A673 (cell line): ENCODE results near the gene ZNF638. TPM values are rescaled to one million over a fixed set of nuclear protein-coding genes. Genes with fewer than 3 reads are reported as not detected.

ENCODE experiments used
- BruUV-seq: library from RNA; stranded (reverse); fragments of 400-500 nt; replicated peaks from 2 replicates; lab custom pipeline; 2021; lab: Mats Ljungman, UMichigan
- CTCF ChIA-PET: fragments of 300-600 bp; sonication (Branson Sonifier 250); formaldehyde crosslinking; loops from one replicate; lab custom pipeline; 2022; ENCODE audit warnings: antibody characterized with exemption; lab: Charles Lee
- POLR2A ChIA-PET: fragments of 300-600 bp; sonication (Branson Sonifier 250); formaldehyde crosslinking; loops from one replicate; lab custom pipeline; 2022; ENCODE audit warnings: antibody characterized with exemption; ENCODE audit not compliant: low non-redundant PET; lab: Charles Lee
- DNase-seq: peaks from one replicate; pipeline ENCODE4 v3.0.0-alpha.2; 2015; ENCODE audit warnings: low spot score
- H3K27ac ChIP-seq: fragments of 200-600 bp; sonication (generic); 2 replicates; pipeline ENCODE4 v1.5.1; 2016; ENCODE audit warnings: mixed run types, low read depth, mild to moderate bottlenecking, mixed read lengths, antibody characterized with exemption, low read length; ENCODE audit not compliant: poor library complexity, severe bottlenecking
- H3K27me3 ChIP-seq: fragments of 200-600 bp; sonication (generic); replicated peaks from 2 replicates; pipeline ENCODE4 v1.6.1; 2017; ENCODE audit warnings: mixed run types, low read depth, mild to moderate bottlenecking, mixed read lengths, antibody characterized with exemption, low read length; ENCODE audit not compliant: insufficient read depth, poor library complexity
- H3K36me3 ChIP-seq: fragments of 200-600 bp; sonication (generic); 2 replicates; pipeline ENCODE4 v1.6.1; 2016; ENCODE audit warnings: mixed run types, mild to moderate bottlenecking, mixed read lengths, antibody characterized with exemption, low read length; ENCODE audit not compliant: insufficient read depth, poor library complexity, severe bottlenecking
- H3K4me1 ChIP-seq: fragments of 200-600 bp; sonication (generic); 2 replicates; pipeline ENCODE4 v1.6.1; 2017; ENCODE audit warnings: mixed run types, mild to moderate bottlenecking, mixed read lengths, antibody characterized with exemption, low read length; ENCODE audit not compliant: insufficient read depth, poor library complexity, severe bottlenecking
- H3K4me3 ChIP-seq: fragments of 200-600 bp; sonication (generic); 2 replicates; pipeline ENCODE4 v1.5.1; 2016; ENCODE audit warnings: low read depth, mixed run types, mild to moderate bottlenecking, mixed read lengths, low read length; ENCODE audit not compliant: poor library complexity, severe bottlenecking
- H3K9me3 ChIP-seq: fragments of 200-600 bp; sonication (generic); 2 replicates; pipeline ENCODE4 v1.6.1; 2016; ENCODE audit warnings: mixed run types, low read depth, mild to moderate bottlenecking, mixed read lengths, antibody characterized with exemption, low read length; ENCODE audit not compliant: poor library complexity, severe bottlenecking
- CTCF ChIP-seq: fragments of 300-800, 200-600 bp; sonication (generic); conservative IDR thresholded peaks from 2 replicates; pipeline ENCODE4 v1.5.1; 2017; ENCODE audit warnings: low read depth, mild to moderate bottlenecking, antibody characterized with exemption, low read length, moderate library complexity, mixed read lengths
- EZH2 ChIP-seq: fragments of 200-600 bp; sonication (generic); IDR thresholded peaks from 2 replicates; pipeline ENCODE4 v1.6.1; 2017; ENCODE audit warnings: borderline replicate concordance, low read depth, mild to moderate bottlenecking, mixed read lengths, antibody characterized with exemption, low read length; ENCODE audit not compliant: poor library complexity, severe bottlenecking
- intact Hi-C: fragments of 100-400 bp; cut with micrococcal nuclease; formaldehyde crosslinking; loops from one replicate; pipeline ENCODE4 v1.10.0; 2022; ENCODE audit not compliant: unreplicated experiment
- total RNA-seq: library from RNA; stranded (reverse); gene quantifications from 2 replicates; pipeline ENCODE4 v1.2.3, GENCODE V29; 2021

Gene ZNF638
- total RNA-seq, 1 experiment from 2014 or later: 126 TPM

- no peak for TF ChIP-seq EZH2
- no peak for TF ChIP-seq CTCF
These were observed 4.8 kb downstream of the ZNF638 start for GRCh38 chr2:71336384-71336783.

GRCh38 chr2:71336802-71337201, 5.2 kb downstream of the ZNF638 start:
- Histone ChIP-seq H3K36me3 (no peaks in the 10 kb centered on the region), H3K27ac (no peak overlapping the region), H3K4me3 (no peak overlapping the region), H3K9me3 (no peaks in the 10 kb centered on the region), H3K4me1 (peaks cover 29% of the 10 kb centered on the region), H3K27me3 (no peaks in the 10 kb centered on the region)
- no TSS peak for BruUV-seq
- intact Hi-C loops: no loop called here
- peak; percentile 20 for DNase-seq
- ChIA-PET CTCF (no interaction called here), POLR2A (no interaction called here)
- TF ChIP-seq CTCF (no peak), EZH2 (no peak)

More at GRCh38 chr2:71336384-71336783, 4.8 kb downstream of the ZNF638 start:
- H3K4me3 ChIP-seq: no peak overlapping the region
- POLR2A ChIA-PET: interaction anchor here (0.7 kb wide), 1 partner anchor 109 kb away, joined by 10 read pairs; the partner anchor contains the start of gene PAIP2B
- DNase-seq: no peak
- no peaks in the 10 kb centered on the region for H3K36me3 ChIP-seq
- CTCF ChIA-PET: no interaction called here
- BruUV-seq: no TSS peak
- H3K27ac ChIP-seq: no peak overlapping the region
- intact Hi-C loops: no loop called here
- H3K27me3 ChIP-seq: no peaks in the 10 kb centered on the region
- peaks cover 29% of the 10 kb centered on the region for H3K4me1 ChIP-seq
- H3K9me3 ChIP-seq: no peaks in the 10 kb centered on the region

GRCh38 chr2:71337776-71338175, 6.2 kb downstream of the ZNF638 start:
- POLR2A ChIA-PET: no interaction called here
- CTCF ChIA-PET: no interaction called here
- H3K4me3 ChIP-seq: no peak overlapping the region
- no peaks in the 10 kb centered on the region for H3K36me3 ChIP-seq
- no peak for DNase-seq
- intact Hi-C loops: no loop called here
- no peaks in the 10 kb centered on the region for H3K27me3 ChIP-seq
- no peak overlapping the region for H3K27ac ChIP-seq
- no peaks in the 10 kb centered on the region for H3K9me3 ChIP-seq
- no TSS peak for BruUV-seq
- TF ChIP-seq EZH2: no peak
- TF ChIP-seq CTCF: no peak
- peaks cover 29% of the 10 kb centered on the region for H3K4me1 ChIP-seq
